Natural killer cell (primary cell): ENCODE results near the gene TIAM1. TPM values are rescaled to one million over a fixed set of nuclear protein-coding genes. Genes with fewer than 3 reads are reported as not detected.

Experiments
- ATAC-seq, 3 donors: fragments of 150-1000 bp in 2 of 3; fragments of 200-7000 bp in 1 of 3; cut with Tn5 transposase; 1 replicate in 1 of 3; 2 replicates in 2 of 3; pipeline ENCODE4 v1.10.0; 2021; ENCODE audit warnings: mild to moderate bottlenecking in 2 of 3, moderate library complexity in 2 of 3
- DNase-seq, 2 donors: peaks; one replicate each; pipeline versions ENCODE4 v3.0.0 to v3.0.0-alpha.2; 2013 to 2021; ENCODE audit warnings: mixed read lengths in 1 of 2
- H3K27ac ChIP-seq: one replicate; pipeline ENCODE4 v1.5.1; 2013; ENCODE audit warnings: mild to moderate bottlenecking, low read length
- H3K27me3 ChIP-seq: one replicate; pipeline ENCODE4 v1.6.1; 2013; ENCODE audit warnings: low read length; ENCODE audit not compliant: control insufficient read depth, insufficient read depth
- H3K36me3 ChIP-seq: one replicate; pipeline ENCODE4 v1.6.1; 2013; ENCODE audit warnings: low read length; ENCODE audit not compliant: control insufficient read depth, insufficient read depth
- H3K4me1 ChIP-seq: one replicate; pipeline ENCODE4 v1.6.1; 2013; ENCODE audit warnings: low read length; ENCODE audit not compliant: control insufficient read depth, insufficient read depth
- H3K4me3 ChIP-seq: one replicate; pipeline ENCODE4 v1.5.1; 2013; ENCODE audit warnings: low read length
- H3K9me3 ChIP-seq: one replicate; pipeline ENCODE4 v1.6.1; 2013; ENCODE audit warnings: low read length; ENCODE audit not compliant: control insufficient read depth, insufficient read depth
- H3K27ac Mint-ChIP-seq, 2 donors: one replicate each; pipeline ENCODE4 v1.8.0; 2022; ENCODE audit warnings: mild to moderate bottlenecking in 2 of 2, mixed read lengths in 2 of 2, moderate library complexity in 1 of 2
- H3K27me3 Mint-ChIP-seq, 2 donors: one replicate each; pipeline ENCODE4 v1.8.0; 2022; ENCODE audit warnings: low read depth in 2 of 2, mixed read lengths in 2 of 2
- H3K36me3 Mint-ChIP-seq: one replicate; pipeline ENCODE4 v1.8.0; 2022; ENCODE audit warnings: mixed read lengths
- H3K4me1 Mint-ChIP-seq, 2 donors: one replicate each; pipeline ENCODE4 v1.8.0; 2022; ENCODE audit warnings: mixed read lengths in 2 of 2
- H3K4me3 Mint-ChIP-seq: one replicate; pipeline ENCODE4 v1.8.0; 2022; ENCODE audit warnings: mild to moderate bottlenecking, moderate library complexity, mixed read lengths
- H3K9me3 Mint-ChIP-seq, 2 donors: one replicate each; pipeline ENCODE4 v1.8.0; 2022; ENCODE audit warnings: mixed read lengths in 2 of 2
- WGBS: methylation state at CpG from one replicate; pipeline ENCODE4 v1.1.7; 2013; ENCODE audit warnings: missing lambda C conversion rate; ENCODE audit not compliant: insufficient coverage; 5-methylcytosine and 5-hydroxymethylcytosine counted together
- intact Hi-C: fragments of 100-400 bp; cut with micrococcal nuclease; formaldehyde crosslinking; loops from one replicate; pipeline ENCODE4 v1.14.2; 2022
- total RNA-seq, 4 donors: library from RNA; stranded (reverse); fragments of 120-200 nt in 1 of 4; gene quantifications; one replicate each; pipeline versions ENCODE4 v1.2.3 to v1.2.4, GENCODE V29; 2013 to 2022
- TF ChIP-seq, protein P1 (sequence below): fragments of 200-600 bp; IDR thresholded peaks from one replicate; pipeline ENCODE4 v1.8.0; 2022; ENCODE audit warnings: antibody characterized with exemption

The TIAM1 gene
- total RNA-seq, 3 donors from 2014 or later (not counting 1 experiment from before 2014, with no cell fraction given), result 19.1 to 32.3 (median 19.4) TPM

DNA sequence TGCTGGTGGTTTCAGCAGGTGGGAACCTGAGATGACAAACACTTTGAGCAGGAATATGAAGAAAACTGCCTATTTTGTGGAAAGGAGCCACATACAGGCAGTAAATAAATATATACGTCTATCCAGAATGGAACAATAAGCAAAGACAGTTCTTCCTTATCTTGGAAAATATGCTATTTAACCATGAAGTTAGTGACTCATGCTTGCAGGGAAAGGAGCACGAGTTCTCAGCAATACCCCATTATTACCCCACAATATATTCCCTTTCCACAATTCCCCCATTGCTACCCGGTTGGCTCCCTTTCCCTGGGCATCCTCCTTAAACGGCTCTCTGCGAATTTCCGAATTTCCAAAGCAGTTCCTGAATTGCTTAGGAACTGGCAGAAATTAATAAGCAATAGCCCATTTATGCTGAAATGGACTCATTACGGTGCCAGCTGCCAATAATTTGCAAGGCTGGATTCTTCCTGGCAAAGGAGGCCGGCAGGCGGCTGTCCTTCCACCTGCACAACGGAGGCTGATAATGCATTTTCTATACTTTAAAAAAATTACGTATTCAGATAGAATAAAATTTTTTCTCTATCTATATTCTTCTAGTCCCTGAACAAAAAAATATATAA lies 65.4 kb downstream of the TIAM1 start:
- no peaks in the 10 kb centered on the region for H3K36me3 ChIP-seq
- H3K27me3 Mint-ChIP-seq, result no peaks in the 10 kb centered on the region
- intact Hi-C loops, result no loop called here
- H3K9me3 Mint-ChIP-seq, result peaks cover 0 to 3% of the 10 kb centered on the region in 2 donors
- H3K4me1 Mint-ChIP-seq, result peaks cover 14 to 23% of the 10 kb centered on the region in 2 donors
- TF ChIP-seq, protein P1, sequence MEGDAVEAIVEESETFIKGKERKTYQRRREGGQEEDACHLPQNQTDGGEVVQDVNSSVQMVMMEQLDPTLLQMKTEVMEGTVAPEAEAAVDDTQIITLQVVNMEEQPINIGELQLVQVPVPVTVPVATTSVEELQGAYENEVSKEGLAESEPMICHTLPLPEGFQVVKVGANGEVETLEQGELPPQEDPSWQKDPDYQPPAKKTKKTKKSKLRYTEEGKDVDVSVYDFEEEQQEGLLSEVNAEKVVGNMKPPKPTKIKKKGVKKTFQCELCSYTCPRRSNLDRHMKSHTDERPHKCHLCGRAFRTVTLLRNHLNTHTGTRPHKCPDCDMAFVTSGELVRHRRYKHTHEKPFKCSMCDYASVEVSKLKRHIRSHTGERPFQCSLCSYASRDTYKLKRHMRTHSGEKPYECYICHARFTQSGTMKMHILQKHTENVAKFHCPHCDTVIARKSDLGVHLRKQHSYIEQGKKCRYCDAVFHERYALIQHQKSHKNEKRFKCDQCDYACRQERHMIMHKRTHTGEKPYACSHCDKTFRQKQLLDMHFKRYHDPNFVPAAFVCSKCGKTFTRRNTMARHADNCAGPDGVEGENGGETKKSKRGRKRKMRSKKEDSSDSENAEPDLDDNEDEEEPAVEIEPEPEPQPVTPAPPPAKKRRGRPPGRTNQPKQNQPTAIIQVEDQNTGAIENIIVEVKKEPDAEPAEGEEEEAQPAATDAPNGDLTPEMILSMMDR, result no peak
- ATAC-seq, result no peak
- H3K4me3 Mint-ChIP-seq, result no peak overlapping the region
- H3K9me3 ChIP-seq, result no peaks in the 10 kb centered on the region
- peaks cover 12% of the 10 kb centered on the region for H3K4me1 ChIP-seq
- H3K27me3 ChIP-seq, result no peaks in the 10 kb centered on the region
- no peak for DNase-seq
- H3K4me3 ChIP-seq, result no peak overlapping the region
- H3K27ac Mint-ChIP-seq, result no peak overlapping the region
- 93% methylated on average over 10 of the region's 11 CpGs for WGBS
- no peak overlapping the region for H3K27ac ChIP-seq
- H3K36me3 Mint-ChIP-seq, result peaks cover under 1% of the 10 kb centered on the region

DNA sequence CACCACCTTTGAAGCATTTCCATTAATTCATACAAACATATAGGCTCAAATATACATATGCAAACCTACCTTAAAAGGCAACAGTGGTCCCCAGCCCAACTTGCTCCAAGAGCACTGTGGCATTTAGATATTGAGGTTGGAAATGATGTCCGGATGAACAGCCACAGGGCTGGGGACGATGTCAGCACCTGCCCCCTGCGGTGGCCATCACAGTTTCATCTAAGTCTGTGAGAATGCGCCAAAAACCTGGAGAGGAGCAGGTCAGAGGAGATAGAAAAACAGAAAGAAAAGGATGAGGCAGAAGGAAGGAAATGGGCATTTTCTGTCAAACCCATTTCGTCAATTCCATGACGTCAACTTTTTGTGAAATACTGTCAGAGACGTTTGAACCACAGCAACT lies 67.4 kb downstream of the TIAM1 start:
- no peaks in the 10 kb centered on the region for H3K27me3 Mint-ChIP-seq
- TF ChIP-seq, protein P1, result no peak
- Histone ChIP-seq H3K4me3 (no peak overlapping the region), H3K27me3 (no peaks in the 10 kb centered on the region), H3K36me3 (no peaks in the 10 kb centered on the region), H3K9me3 (no peaks in the 10 kb centered on the region), H3K4me1 (no peaks in the 10 kb centered on the region), H3K27ac (no peak overlapping the region)
- no peak overlapping the region for H3K27ac Mint-ChIP-seq
- ATAC-seq, result no peak
- peaks cover 13 to 23% of the 10 kb centered on the region in 2 donors for H3K4me1 Mint-ChIP-seq
- WGBS, result 96% methylated on average over 7 of the region's 7 CpGs
- DNase-seq, result no peak
- H3K36me3 Mint-ChIP-seq, result peaks cover 6% of the 10 kb centered on the region
- H3K4me3 Mint-ChIP-seq, result no peak overlapping the region
- intact Hi-C loops, result no loop called here
- H3K9me3 Mint-ChIP-seq, result peaks cover 0 to 3% of the 10 kb centered on the region in 2 donors

DNA sequence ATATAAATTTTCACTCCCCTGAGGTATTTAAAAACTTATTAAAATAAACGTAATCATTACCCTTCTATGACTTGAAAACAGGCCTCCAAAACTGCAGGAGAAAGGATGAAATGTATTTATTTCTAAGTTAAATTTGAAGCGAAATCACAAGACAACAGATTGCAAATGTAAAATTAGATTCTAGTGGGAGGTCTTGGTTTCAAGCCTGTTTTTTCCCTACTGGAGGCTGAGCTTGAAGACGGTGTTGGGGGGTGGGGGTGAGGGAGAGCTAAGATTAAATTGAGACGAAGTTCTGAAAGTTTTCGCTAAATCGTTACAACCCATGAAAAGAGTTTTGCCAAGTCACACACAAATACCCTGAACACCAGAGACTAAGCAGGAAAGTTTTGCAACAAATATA lies 68.2 kb downstream of the TIAM1 start:
- H3K27ac Mint-ChIP-seq, result no peak overlapping the region

More for the DNA sequence above, 68.2 kb downstream of the TIAM1 start:
- TF ChIP-seq, protein P1, result no peak
- ATAC-seq (no peak), DNase-seq (no peak)
- Histone ChIP-seq H3K4me3 (no peak overlapping the region), H3K36me3 (no peaks in the 10 kb centered on the region), H3K27ac (no peak overlapping the region), H3K27me3 (no peaks in the 10 kb centered on the region), H3K9me3 (no peaks in the 10 kb centered on the region), H3K4me1 (peaks cover 5% of the 10 kb centered on the region)
- no peak overlapping the region for H3K4me3 Mint-ChIP-seq
- H3K9me3 Mint-ChIP-seq, result no peaks in the 10 kb centered on the region
- no peaks in the 10 kb centered on the region for H3K27me3 Mint-ChIP-seq
- peaks cover 6% of the 10 kb centered on the region for H3K36me3 Mint-ChIP-seq
- 100% methylated on average over 2 of the region's 6 CpGs for WGBS
- intact Hi-C loops, result no loop called here
- H3K4me1 Mint-ChIP-seq, result peaks cover 13 to 23% of the 10 kb centered on the region in 2 donors
